ENCODE measurements around the gene EHMT1. TPM values are rescaled to one million over a fixed set of nuclear protein-coding genes. Genes with fewer than 3 reads are reported as not detected.
"Not testable (repeated sequence)": the region's sequence is repeated elsewhere in the genome, so short reads cannot be mapped to it uniquely, and the experiment has no call there.

EHMT1 gene
- total RNA-seq, 1 experiment from 2014 or later, result 63.9 TPM

DNA sequence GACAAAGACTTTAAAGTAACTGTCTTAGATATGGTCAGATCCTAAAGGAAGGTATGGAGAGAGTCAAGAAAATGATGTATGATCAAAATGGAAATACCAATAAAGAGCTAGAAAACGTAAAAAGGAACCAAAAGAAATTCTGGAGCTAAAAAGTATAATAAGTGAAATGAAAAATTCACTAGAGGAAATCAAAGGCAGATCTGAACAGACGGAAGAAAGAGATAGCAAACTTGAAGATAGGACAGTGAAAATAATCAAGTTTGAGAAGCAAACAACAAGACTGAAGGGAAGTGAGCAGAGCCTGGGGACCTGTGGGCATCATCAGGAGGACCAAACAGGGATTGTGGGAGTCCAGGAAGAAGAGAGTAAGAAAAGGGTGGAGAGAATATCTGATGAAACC is 115.4 kb downstream of the EHMT1 start:
- intact Hi-C loops (cut with micrococcal nuclease; ENCODE audit: unreplicated experiment) (no loop called here), in situ Hi-C loops (cut with HindIII; ENCODE audit: low pct_unique_long_range_greater_than_20kb, low sequenced_read_pairs) (no loop called here)
- Histone ChIP-seq H3K27me3 (ENCODE audit: control insufficient read depth, insufficient read depth, low read length) (no peaks in the 10 kb centered on the region), H3K27ac (ENCODE audit: low read length) (no peak overlapping the region), H3K36me3 (ENCODE audit: control insufficient read depth, insufficient read depth, low read length) (no peaks in the 10 kb centered on the region), H3K4me1 (ENCODE audit: control insufficient read depth, insufficient read depth, low read length) (no peaks in the 10 kb centered on the region), H3K4me3 (ENCODE audit: low read depth in 2 of 2, low read length in 2 of 2) (no peak overlapping the region), H3K9me3 (ENCODE audit: control insufficient read depth, insufficient read depth, low read depth, low read length) (peaks cover 9% of the 10 kb centered on the region; the same call in 1 of the 2 replicates)
- CTCF ChIA-PET, result no interaction called here
- DNase-seq (ENCODE audit: low read depth, low spot score) (no peak), ATAC-seq (no peak)
- BruUV-seq (replicated peaks), result TSS peak; percentile 26
- POLR2A ChIA-PET, result no interaction called here
- TF ChIP-seq TCF7L2 (IDR thresholded peaks at IDR 0.05; ENCODE audit: low read depth, low read length), result no peak
- TF ChIP-seq SIN3A (IDR thresholded peaks at IDR 0.05; ENCODE audit: borderline replicate concordance, insufficient read depth, low read depth, low read length), result no peak
- TF ChIP-seq, protein P1, sequence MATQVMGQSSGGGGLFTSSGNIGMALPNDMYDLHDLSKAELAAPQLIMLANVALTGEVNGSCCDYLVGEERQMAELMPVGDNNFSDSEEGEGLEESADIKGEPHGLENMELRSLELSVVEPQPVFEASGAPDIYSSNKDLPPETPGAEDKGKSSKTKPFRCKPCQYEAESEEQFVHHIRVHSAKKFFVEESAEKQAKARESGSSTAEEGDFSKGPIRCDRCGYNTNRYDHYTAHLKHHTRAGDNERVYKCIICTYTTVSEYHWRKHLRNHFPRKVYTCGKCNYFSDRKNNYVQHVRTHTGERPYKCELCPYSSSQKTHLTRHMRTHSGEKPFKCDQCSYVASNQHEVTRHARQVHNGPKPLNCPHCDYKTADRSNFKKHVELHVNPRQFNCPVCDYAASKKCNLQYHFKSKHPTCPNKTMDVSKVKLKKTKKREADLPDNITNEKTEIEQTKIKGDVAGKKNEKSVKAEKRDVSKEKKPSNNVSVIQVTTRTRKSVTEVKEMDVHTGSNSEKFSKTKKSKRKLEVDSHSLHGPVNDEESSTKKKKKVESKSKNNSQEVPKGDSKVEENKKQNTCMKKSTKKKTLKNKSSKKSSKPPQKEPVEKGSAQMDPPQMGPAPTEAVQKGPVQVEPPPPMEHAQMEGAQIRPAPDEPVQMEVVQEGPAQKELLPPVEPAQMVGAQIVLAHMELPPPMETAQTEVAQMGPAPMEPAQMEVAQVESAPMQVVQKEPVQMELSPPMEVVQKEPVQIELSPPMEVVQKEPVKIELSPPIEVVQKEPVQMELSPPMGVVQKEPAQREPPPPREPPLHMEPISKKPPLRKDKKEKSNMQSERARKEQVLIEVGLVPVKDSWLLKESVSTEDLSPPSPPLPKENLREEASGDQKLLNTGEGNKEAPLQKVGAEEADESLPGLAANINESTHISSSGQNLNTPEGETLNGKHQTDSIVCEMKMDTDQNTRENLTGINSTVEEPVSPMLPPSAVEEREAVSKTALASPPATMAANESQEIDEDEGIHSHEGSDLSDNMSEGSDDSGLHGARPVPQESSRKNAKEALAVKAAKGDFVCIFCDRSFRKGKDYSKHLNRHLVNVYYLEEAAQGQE (IDR thresholded peaks at IDR 0.05; ENCODE audit: insufficient read depth in 1 of 2, low read depth in 2 of 2, low read length in 1 of 2), result no peak
- TF ChIP-seq POLR2AphosphoS5 (IDR thresholded peaks at IDR 0.05; ENCODE audit: low read depth, low read length), result no peak
- no peak for TF ChIP-seq CTCF (IDR thresholded peaks at IDR 0.05)

DNA sequence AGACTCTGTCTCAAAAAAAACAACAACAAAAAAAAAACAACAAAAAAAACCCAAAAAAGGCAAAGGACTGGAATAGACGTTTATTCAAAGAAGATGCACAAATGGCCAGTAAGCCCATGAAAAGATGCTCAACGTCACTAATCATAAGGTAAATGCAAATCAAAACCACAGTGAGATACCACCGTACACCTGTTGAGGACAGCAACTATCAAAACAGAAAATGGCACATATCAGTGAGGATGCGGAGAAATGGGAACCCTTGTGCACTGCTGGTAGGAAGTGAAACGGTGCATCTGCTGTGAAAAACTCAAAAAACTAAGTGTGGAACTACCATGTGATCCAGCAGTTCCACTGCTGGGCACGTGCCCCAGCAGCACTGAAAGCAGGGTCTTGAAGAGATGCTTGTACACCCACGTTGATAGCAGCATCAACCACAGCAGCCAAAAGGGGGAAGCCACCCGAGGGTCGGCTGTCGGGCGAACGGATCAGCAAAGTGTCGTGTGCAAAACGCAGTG is 119.4 kb downstream of the EHMT1 start:
- H3K27me3 ChIP-seq (ENCODE audit: control insufficient read depth, insufficient read depth, low read length); CTCF ChIA-PET; intact Hi-C loops (cut with micrococcal nuclease; ENCODE audit: unreplicated experiment); H3K9me3 ChIP-seq (ENCODE audit: control insufficient read depth, insufficient read depth, low read depth, low read length); BruUV-seq (replicated peaks); in situ Hi-C loops (cut with HindIII; ENCODE audit: low pct_unique_long_range_greater_than_20kb, low sequenced_read_pairs); H3K27ac ChIP-seq (ENCODE audit: low read length); H3K36me3 ChIP-seq (ENCODE audit: control insufficient read depth, insufficient read depth, low read length); DNase-seq (ENCODE audit: low read depth, low spot score); ATAC-seq; H3K4me1 ChIP-seq (ENCODE audit: control insufficient read depth, insufficient read depth, low read length); POLR2A ChIA-PET; H3K4me3 ChIP-seq (ENCODE audit: low read depth in 2 of 2, low read length in 2 of 2): not testable (repeated sequence)

DNA sequence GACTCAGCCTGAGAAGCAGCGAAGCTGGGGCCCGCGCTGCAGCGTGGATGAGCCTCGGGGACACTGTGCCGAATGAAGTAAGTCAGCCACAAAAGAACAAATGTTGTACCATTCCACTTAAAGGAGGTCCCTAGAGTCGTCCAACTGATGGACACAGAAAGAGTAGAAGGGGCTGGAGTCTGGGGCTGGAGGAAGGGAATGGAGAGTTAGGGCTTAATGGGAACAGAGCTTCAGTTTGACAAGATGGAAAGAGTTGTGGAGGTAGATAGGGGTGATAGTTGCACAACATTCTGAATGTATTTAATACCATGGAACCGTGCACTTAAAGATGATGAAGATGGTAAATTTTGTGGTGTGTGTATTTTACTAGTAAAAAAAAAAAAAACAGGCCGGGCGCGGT is 119.9 kb downstream of the EHMT1 start:
- POLR2A ChIA-PET, result no interaction called here
- in situ Hi-C loops (cut with HindIII; ENCODE audit: low pct_unique_long_range_greater_than_20kb, low sequenced_read_pairs), result no loop called here

More for the DNA sequence above, 119.9 kb downstream of the EHMT1 start:
- Histone ChIP-seq H3K4me3 (ENCODE audit: low read depth in 2 of 2, low read length in 2 of 2) (no peak overlapping the region), H3K4me1 (ENCODE audit: control insufficient read depth, insufficient read depth, low read length) (no peaks in the 10 kb centered on the region), H3K27ac (ENCODE audit: low read length) (no peak overlapping the region), H3K36me3 (ENCODE audit: control insufficient read depth, insufficient read depth, low read length) (no peaks in the 10 kb centered on the region), H3K9me3 (ENCODE audit: control insufficient read depth, insufficient read depth, low read depth, low read length) (peaks cover 3% of the 10 kb centered on the region; the same call in 1 of the 2 replicates), H3K27me3 (ENCODE audit: control insufficient read depth, insufficient read depth, low read length) (no peaks in the 10 kb centered on the region)
- DNase-seq (ENCODE audit: low read depth, low spot score) (no peak), ATAC-seq (no peak)
- TF ChIP-seq POLR2AphosphoS5 (IDR thresholded peaks at IDR 0.05; ENCODE audit: low read depth, low read length) (no peak), TCF7L2 (IDR thresholded peaks at IDR 0.05; ENCODE audit: low read depth, low read length) (no peak), SIN3A (IDR thresholded peaks at IDR 0.05; ENCODE audit: borderline replicate concordance, insufficient read depth, low read depth, low read length) (no peak), CTCF (IDR thresholded peaks at IDR 0.05) (no peak)
- TF ChIP-seq, protein P1 (IDR thresholded peaks at IDR 0.05; ENCODE audit: insufficient read depth in 1 of 2, low read depth in 2 of 2, low read length in 1 of 2), result no peak
- BruUV-seq (replicated peaks), result no TSS peak
- intact Hi-C loops (cut with micrococcal nuclease; ENCODE audit: unreplicated experiment), result no loop called here
- CTCF ChIA-PET, result no interaction called here

Measured in Panc1 (cell line).